ENCODE results near the gene CRNN. TPM values are rescaled to one million over a fixed set of nuclear protein-coding genes. Genes with fewer than 3 reads are reported as not detected.

CRNN gene
- total RNA-seq (not detected), polyA plus RNA-seq (under 1 TPM; 0.52 to 0.76 TPM)

GRCh38 chr1:152413909-152414308 is at the start of gene CRNN:
CRNN (minus strand) TSS chr1:152414263; CDS start chr1:152412233, 2,030 bp downstream.
- H3K9me3 ChIP-seq = no peaks in the 10 kb centered on the region
- H3K27ac ChIP-seq = no peak within 1 kb of the TSS
- DNase-seq (no peak), ATAC-seq (no peak), FAIRE-seq (no peak)
- WGBS, 2 donors = 82 to 84% methylated on average over 3 of the region's 3 CpGs
- no peak within 1 kb of the TSS for H3K4me3 ChIP-seq
- intact Hi-C loops (cut with DNase I) = no loop called here
- no peaks in the 10 kb centered on the region for H3K36me3 ChIP-seq
- H3K4me1 ChIP-seq = no peaks in the 10 kb centered on the region
- H3K27me3 ChIP-seq = no peaks in the 10 kb centered on the region
- TF ChIP-seq CTCF (IDR thresholded peaks at IDR 0.05) = no peak

GRCh38 chr1:152462636-152463035 is 48.6 kb upstream of the CRNN start:
- H3K36me3 ChIP-seq = no peaks in the 10 kb centered on the region
- WGBS, 2 donors = 84 to 92% methylated on average over 26 of the region's 26 CpGs
- FAIRE-seq = no peak
- DNase-seq = no peak
- TF ChIP-seq CTCF (IDR thresholded peaks at IDR 0.05) = no peak
- H3K27ac ChIP-seq = no peak overlapping the region
- H3K4me3 ChIP-seq = no peak overlapping the region
- no peaks in the 10 kb centered on the region for H3K27me3 ChIP-seq
- H3K9me3 ChIP-seq = no peaks in the 10 kb centered on the region
- intact Hi-C loops (cut with DNase I) = no loop called here
- no peaks in the 10 kb centered on the region for H3K4me1 ChIP-seq
- no peak for ATAC-seq

GRCh38 chr1:152461544-152461943 is 47.5 kb upstream of the CRNN start:
- DNase-seq = peak in 5 of 6 donors; percentile 23 to 63 (median 38)

GRCh38 chr1:152460529-152460899 is 46.5 kb upstream of the CRNN start:
- no peak for TF ChIP-seq CTCF (IDR thresholded peaks at IDR 0.05)
- no peaks in the 10 kb centered on the region for H3K4me1 ChIP-seq
- H3K27me3 ChIP-seq = no peaks in the 10 kb centered on the region
- DNase-seq (no peak), ATAC-seq (no peak), FAIRE-seq (no peak)
- H3K36me3 ChIP-seq = no peaks in the 10 kb centered on the region
- H3K9me3 ChIP-seq = no peaks in the 10 kb centered on the region
- H3K27ac ChIP-seq = no peak overlapping the region
- no peak overlapping the region for H3K4me3 ChIP-seq
- WGBS, 2 donors = 31 to 45% methylated on average over 3 of the region's 3 CpGs
- intact Hi-C loops (cut with DNase I) = no loop called here

More at GRCh38 chr1:152461544-152461943, 47.5 kb upstream of the CRNN start:
- peak in 3 of 4 donors; percentile 19 to 47 (median 47) for TF ChIP-seq CTCF (IDR thresholded peaks at IDR 0.05)
- peak; percentile 70 to 79 (median 73) for ATAC-seq
- Histone ChIP-seq H3K27ac (no peak overlapping the region), H3K4me1 (no peaks in the 10 kb centered on the region), H3K36me3 (no peaks in the 10 kb centered on the region), H3K27me3 (no peaks in the 10 kb centered on the region), H3K4me3 (no peak overlapping the region), H3K9me3 (no peaks in the 10 kb centered on the region)
- intact Hi-C loops (cut with DNase I) = no loop called here
- FAIRE-seq = peak; percentile 82
- WGBS, 2 donors = 3 to 5% methylated on average over 6 of the region's 6 CpGs

GRCh38 chr1:152459596-152460528 is 45.8 kb upstream of the CRNN start:
- Histone ChIP-seq H3K9me3 (no peaks in the 10 kb centered on the region), H3K27ac (no peak overlapping the region), H3K27me3 (no peaks in the 10 kb centered on the region), H3K4me1 (no peaks in the 10 kb centered on the region), H3K36me3 (no peaks in the 10 kb centered on the region), H3K4me3 (no peak overlapping the region)
- WGBS, 2 donors = 50 to 55% methylated on average over 8 of the region's 8 CpGs
- no peak for FAIRE-seq
- intact Hi-C loops (cut with DNase I) = loop anchor here in 2 of 3 donors (5.0 kb wide), 2 partner anchors 268 to 273 kb away; no protein-coding TSS in a partner anchor
- ATAC-seq = peak; percentile 67 to 85 (median 81)
- peak in 5 of 6 donors; percentile 43 to 83 (median 65) for DNase-seq
- peak; percentile 48 to 78 (median 64) for TF ChIP-seq CTCF (IDR thresholded peaks at IDR 0.05)

Measured in pancreas (tissue), 10 donors.